Panc1 (cell line): Measurements from ENCODE around the gene GTF2H1.

Source experiments
- POLR2AphosphoS5 ChIP-seq: IDR thresholded peaks from 2 replicates; pipeline ENCODE4 v1.6.1; 2012; ENCODE audit warnings: mild to moderate bottlenecking, low read depth, low read length, moderate library complexity
- TF ChIP-seq, protein P1 (sequence below): fragments of 450-650 bp; IDR thresholded peaks from 2 replicates; pipeline ENCODE4 v1.5.1; 2017; ENCODE audit warnings: mild to moderate bottlenecking
- TF ChIP-seq, protein P2 (sequence below), 2 experiments: IDR thresholded peaks; 2 replicates each; pipeline ENCODE4 v1.6.1; 2011 to 2012; ENCODE audit warnings: low read depth in 2 of 2, control low read depth in 1 of 2, low read length in 1 of 2, mild to moderate bottlenecking in 1 of 2, moderate library complexity in 1 of 2; ENCODE audit not compliant: insufficient read depth in 1 of 2

DNA sequence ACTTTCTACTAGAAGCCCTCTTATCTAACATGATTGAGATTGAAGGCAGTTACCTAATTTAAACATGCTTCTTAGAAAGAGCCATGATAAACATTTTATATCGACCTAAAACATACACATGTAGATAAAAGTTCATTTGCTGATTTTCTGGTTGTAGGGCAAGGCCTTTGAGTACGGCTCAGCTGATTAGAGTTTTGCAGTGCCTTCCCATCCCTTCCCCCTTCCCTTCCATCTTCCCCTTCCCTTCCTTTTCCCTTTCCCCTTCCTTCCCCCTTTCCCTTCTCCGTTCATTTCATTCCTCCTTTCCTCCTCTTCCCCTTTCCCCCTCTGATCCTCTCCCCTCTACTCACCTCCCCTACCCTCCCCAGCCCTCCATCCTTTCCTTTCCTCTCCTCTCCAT is 94.1 kb downstream of the GTF2H1 start:
- TF ChIP-seq, protein P1, sequence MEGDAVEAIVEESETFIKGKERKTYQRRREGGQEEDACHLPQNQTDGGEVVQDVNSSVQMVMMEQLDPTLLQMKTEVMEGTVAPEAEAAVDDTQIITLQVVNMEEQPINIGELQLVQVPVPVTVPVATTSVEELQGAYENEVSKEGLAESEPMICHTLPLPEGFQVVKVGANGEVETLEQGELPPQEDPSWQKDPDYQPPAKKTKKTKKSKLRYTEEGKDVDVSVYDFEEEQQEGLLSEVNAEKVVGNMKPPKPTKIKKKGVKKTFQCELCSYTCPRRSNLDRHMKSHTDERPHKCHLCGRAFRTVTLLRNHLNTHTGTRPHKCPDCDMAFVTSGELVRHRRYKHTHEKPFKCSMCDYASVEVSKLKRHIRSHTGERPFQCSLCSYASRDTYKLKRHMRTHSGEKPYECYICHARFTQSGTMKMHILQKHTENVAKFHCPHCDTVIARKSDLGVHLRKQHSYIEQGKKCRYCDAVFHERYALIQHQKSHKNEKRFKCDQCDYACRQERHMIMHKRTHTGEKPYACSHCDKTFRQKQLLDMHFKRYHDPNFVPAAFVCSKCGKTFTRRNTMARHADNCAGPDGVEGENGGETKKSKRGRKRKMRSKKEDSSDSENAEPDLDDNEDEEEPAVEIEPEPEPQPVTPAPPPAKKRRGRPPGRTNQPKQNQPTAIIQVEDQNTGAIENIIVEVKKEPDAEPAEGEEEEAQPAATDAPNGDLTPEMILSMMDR: no peak
- no peak for TF ChIP-seq POLR2AphosphoS5
- TF ChIP-seq, protein P2, sequence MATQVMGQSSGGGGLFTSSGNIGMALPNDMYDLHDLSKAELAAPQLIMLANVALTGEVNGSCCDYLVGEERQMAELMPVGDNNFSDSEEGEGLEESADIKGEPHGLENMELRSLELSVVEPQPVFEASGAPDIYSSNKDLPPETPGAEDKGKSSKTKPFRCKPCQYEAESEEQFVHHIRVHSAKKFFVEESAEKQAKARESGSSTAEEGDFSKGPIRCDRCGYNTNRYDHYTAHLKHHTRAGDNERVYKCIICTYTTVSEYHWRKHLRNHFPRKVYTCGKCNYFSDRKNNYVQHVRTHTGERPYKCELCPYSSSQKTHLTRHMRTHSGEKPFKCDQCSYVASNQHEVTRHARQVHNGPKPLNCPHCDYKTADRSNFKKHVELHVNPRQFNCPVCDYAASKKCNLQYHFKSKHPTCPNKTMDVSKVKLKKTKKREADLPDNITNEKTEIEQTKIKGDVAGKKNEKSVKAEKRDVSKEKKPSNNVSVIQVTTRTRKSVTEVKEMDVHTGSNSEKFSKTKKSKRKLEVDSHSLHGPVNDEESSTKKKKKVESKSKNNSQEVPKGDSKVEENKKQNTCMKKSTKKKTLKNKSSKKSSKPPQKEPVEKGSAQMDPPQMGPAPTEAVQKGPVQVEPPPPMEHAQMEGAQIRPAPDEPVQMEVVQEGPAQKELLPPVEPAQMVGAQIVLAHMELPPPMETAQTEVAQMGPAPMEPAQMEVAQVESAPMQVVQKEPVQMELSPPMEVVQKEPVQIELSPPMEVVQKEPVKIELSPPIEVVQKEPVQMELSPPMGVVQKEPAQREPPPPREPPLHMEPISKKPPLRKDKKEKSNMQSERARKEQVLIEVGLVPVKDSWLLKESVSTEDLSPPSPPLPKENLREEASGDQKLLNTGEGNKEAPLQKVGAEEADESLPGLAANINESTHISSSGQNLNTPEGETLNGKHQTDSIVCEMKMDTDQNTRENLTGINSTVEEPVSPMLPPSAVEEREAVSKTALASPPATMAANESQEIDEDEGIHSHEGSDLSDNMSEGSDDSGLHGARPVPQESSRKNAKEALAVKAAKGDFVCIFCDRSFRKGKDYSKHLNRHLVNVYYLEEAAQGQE (IDR thresholded peaks at IDR 0.05; ENCODE audit: insufficient read depth in 1 of 2, low read depth in 2 of 2, low read length in 1 of 2): no peak
